CD8-positive, alpha-beta memory T cell (primary cell): Measurements from ENCODE around the gene NTPCR. TPM values are rescaled to one million over a fixed set of nuclear protein-coding genes. Genes with fewer than 3 reads are reported as not detected.

ENCODE experiments used
- CTCF ChIA-PET: fragments of 350-600 bp; sonication (Branson Sonifier 250); formaldehyde crosslinking; loops from one replicate; lab custom pipeline; 2021; ENCODE audit warnings: antibody characterized with exemption; lab: Charles Lee
- POLR2A ChIA-PET: fragments of 350-600 bp; sonication (Branson Sonifier 250); formaldehyde crosslinking; loops from one replicate; lab custom pipeline; 2021; ENCODE audit warnings: antibody characterized with exemption; lab: Charles Lee
- DNase-seq, 5 donors: peaks; one replicate each; pipeline versions ENCODE4 v3.0.0 to v3.0.0-alpha.2; 2020 to 2022; ENCODE audit warnings: mixed read lengths in 1 of 5
- H3K27ac ChIP-seq: one replicate; pipeline ENCODE4 v1.7.0; 2013; ENCODE audit warnings: low read depth, mild to moderate bottlenecking, low read length, moderate library complexity
- H3K27me3 ChIP-seq: 2 replicates; pipeline ENCODE4 v1.7.0; 2013; ENCODE audit warnings: low read length, mild to moderate bottlenecking; ENCODE audit not compliant: insufficient read depth, poor library complexity, severe bottlenecking
- H3K36me3 ChIP-seq: 2 replicates; pipeline ENCODE4 v1.7.0; 2013; ENCODE audit warnings: mild to moderate bottlenecking, low read length, moderate library complexity; ENCODE audit not compliant: insufficient read depth
- H3K4me1 ChIP-seq: 2 replicates; pipeline ENCODE4 v1.7.0; 2013; ENCODE audit warnings: mild to moderate bottlenecking, low read length, moderate library complexity; ENCODE audit not compliant: insufficient read depth
- H3K4me3 ChIP-seq: 2 replicates; pipeline ENCODE4 v1.7.0; 2013; ENCODE audit warnings: mild to moderate bottlenecking, low read length
- H3K9me3 ChIP-seq: 2 replicates; pipeline ENCODE4 v1.7.0; 2013; ENCODE audit warnings: mild to moderate bottlenecking, low read length
- H3K27ac Mint-ChIP-seq, 8 donors: one replicate each; pipeline ENCODE4 v1.8.0; 2020 to 2021; ENCODE audit warnings: mixed read lengths in 8 of 8, mild to moderate bottlenecking in 6 of 8, inconsistent platforms in 3 of 8, moderate library complexity in 3 of 8
- H3K27me3 Mint-ChIP-seq, 2 donors: one replicate each; pipeline ENCODE4 v1.8.0; 2020 to 2021; ENCODE audit warnings: mixed read lengths in 2 of 2, mild to moderate bottlenecking in 1 of 2, moderate library complexity in 1 of 2
- H3K36me3 Mint-ChIP-seq, 3 donors: one replicate each; pipeline ENCODE4 v1.8.0; 2020 to 2021; ENCODE audit warnings: mixed read lengths in 3 of 3, inconsistent platforms in 1 of 3, mild to moderate bottlenecking in 1 of 3
- H3K4me1 Mint-ChIP-seq, 3 donors: one replicate each; pipeline ENCODE4 v1.8.0; 2020 to 2021; ENCODE audit warnings: mixed read lengths in 3 of 3, inconsistent platforms in 1 of 3, mild to moderate bottlenecking in 1 of 3
- H3K4me3 Mint-ChIP-seq, 7 donors: one replicate each; pipeline ENCODE4 v1.8.0; 2020 to 2021; ENCODE audit warnings: mixed read lengths in 7 of 7, mild to moderate bottlenecking in 6 of 7, moderate library complexity in 4 of 7, inconsistent platforms in 2 of 7
- H3K9me3 Mint-ChIP-seq, 5 donors: one replicate each; pipeline ENCODE4 v1.8.0; 2020 to 2022; ENCODE audit warnings: mixed read lengths in 5 of 5, mild to moderate bottlenecking in 3 of 5, moderate library complexity in 2 of 5, inconsistent platforms in 1 of 5
- polyA plus RNA-seq: library from polyadenylated mRNA; unstranded; fragments of 300-500 nt; fragmentation: Illumina TruSeq; gene quantifications from one replicate; pipeline ENCODE4 v1.2.3, GENCODE V29; 2021
- total RNA-seq, 2 experiments: library from RNA; stranded (reverse); gene quantifications; one replicate each; pipeline ENCODE4 v1.2.3, GENCODE V29; 2021

The NTPCR gene
- total and polyA plus RNA-seq, 3 experiments from 2014 or later: 28.0 to 31.1 (median 29.0) TPM

DNA sequence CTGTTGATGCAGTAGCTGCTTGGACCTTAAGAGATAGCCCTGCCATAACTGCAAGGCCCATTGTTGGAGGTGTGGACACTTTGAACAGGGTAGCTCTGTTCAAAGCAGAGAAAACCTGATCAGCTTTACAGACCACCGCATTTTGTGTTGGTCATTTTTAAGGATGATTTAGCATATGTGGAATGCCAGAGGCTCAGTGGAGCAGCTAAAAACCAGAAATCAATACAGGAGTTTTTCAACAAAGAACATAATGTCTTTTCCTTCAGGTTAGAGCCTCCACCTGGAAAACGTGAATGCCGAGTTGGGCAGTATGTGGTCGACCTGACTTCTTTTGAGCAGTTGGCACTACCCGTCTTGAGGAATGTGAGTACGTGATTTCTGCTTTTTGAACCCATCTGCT is 5.7 kb downstream of the NTPCR start:
- no peak for DNase-seq
- H3K4me3 ChIP-seq: no peak overlapping the region
- Mint-ChIP-seq H3K36me3 (peaks cover 31 to 43% (median 33%) of the 10 kb centered on the region in 3 donors), H3K9me3 (peaks cover 0 to 9% (median 3%) of the 10 kb centered on the region in 5 donors), H3K27ac (no peak overlapping the region), H3K4me1 (peaks cover 20 to 29% (median 26%) of the 10 kb centered on the region in 3 donors), H3K4me3 (no peak overlapping the region), H3K27me3 (no peaks in the 10 kb centered on the region)
- ChIA-PET CTCF (interaction anchor here (1.1 kb wide), 1 partner anchor 11 kb away, joined by 3 read pairs; no protein-coding TSS in a partner anchor), POLR2A (no interaction called here)
- no peaks in the 10 kb centered on the region for H3K9me3 ChIP-seq
- no peak overlapping the region for H3K27ac ChIP-seq
- no peaks in the 10 kb centered on the region for H3K27me3 ChIP-seq
- H3K36me3 ChIP-seq: peaks cover 16% of the 10 kb centered on the region
- H3K4me1 ChIP-seq: peaks cover 9% of the 10 kb centered on the region

- Histone ChIP-seq H3K9me3 (no peaks in the 10 kb centered on the region), H3K27ac (no peak overlapping the region), H3K4me3 (no peak overlapping the region), H3K4me1 (no peaks in the 10 kb centered on the region), H3K27me3 (no peaks in the 10 kb centered on the region), H3K36me3 (peaks cover 16% of the 10 kb centered on the region)
- CTCF ChIA-PET: no interaction called here
- DNase-seq: no peak
- Mint-ChIP-seq H3K9me3 (peaks cover 0 to 9% (median 3%) of the 10 kb centered on the region in 5 donors), H3K27me3 (no peaks in the 10 kb centered on the region), H3K36me3 (peaks cover 33 to 51% (median 37%) of the 10 kb centered on the region in 3 donors), H3K27ac (no peak overlapping the region), H3K4me1 (peaks cover 6 to 19% (median 14%) of the 10 kb centered on the region in 3 donors), H3K4me3 (no peak overlapping the region)
- POLR2A ChIA-PET: no interaction called here
Measured at GRCh38 chr1:232958067-232958466, 7.7 kb downstream of the NTPCR start.

GRCh38 chr1:232962761-232963745 is 12.6 kb downstream of the NTPCR start:
- no peaks in the 10 kb centered on the region for H3K9me3 ChIP-seq
- ChIA-PET POLR2A (no interaction called here), CTCF (interaction anchor here (1.1 kb wide), 1 partner anchor 10 kb away, joined by 3 read pairs; no protein-coding TSS in a partner anchor)
- H3K4me1 Mint-ChIP-seq: peaks cover 2 to 31% (median 9%) of the 10 kb centered on the region in 3 donors
- peaks cover 6% of the 10 kb centered on the region for H3K36me3 ChIP-seq
- H3K4me3 ChIP-seq: no peak overlapping the region
- H3K27me3 Mint-ChIP-seq: no peaks in the 10 kb centered on the region
- no peaks in the 10 kb centered on the region for H3K27me3 ChIP-seq
- no peak overlapping the region for H3K4me3 Mint-ChIP-seq
- no peak for DNase-seq
- peaks cover 15 to 71% (median 27%) of the 10 kb centered on the region in 3 donors for H3K36me3 Mint-ChIP-seq
- peak overlapping the region in 2 of 8 donors; percentile 57 to 89 for H3K27ac Mint-ChIP-seq
- H3K9me3 Mint-ChIP-seq: peaks cover 0 to 6% (median 3%) of the 10 kb centered on the region in 5 donors
- H3K4me1 ChIP-seq: no peaks in the 10 kb centered on the region
- no peak overlapping the region for H3K27ac ChIP-seq

DNA sequence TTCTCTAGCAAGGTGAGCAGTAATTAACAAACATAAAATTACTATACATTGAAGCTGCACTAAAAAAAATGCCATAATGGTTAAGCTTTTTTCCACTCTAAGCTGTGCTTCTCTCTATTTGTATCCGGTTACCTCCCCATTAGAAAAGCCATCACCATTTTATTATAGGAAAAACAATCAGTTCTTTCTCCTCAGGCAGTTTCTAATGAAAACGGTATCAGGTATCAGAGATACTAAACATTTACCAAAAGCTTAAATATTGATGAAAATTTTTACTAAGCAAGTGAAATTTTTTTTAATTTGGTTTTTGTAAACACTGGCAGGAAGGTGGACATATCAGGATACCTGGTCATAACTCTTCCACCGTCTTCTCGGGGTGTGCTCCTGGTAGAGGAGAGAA is 14.2 kb downstream of the NTPCR start:
- H3K36me3 ChIP-seq: no peaks in the 10 kb centered on the region
- H3K4me1 Mint-ChIP-seq: peaks cover 2 to 42% (median 11%) of the 10 kb centered on the region in 3 donors
- no peaks in the 10 kb centered on the region for H3K4me1 ChIP-seq
- no peak overlapping the region for H3K4me3 ChIP-seq
- H3K27ac ChIP-seq: no peak overlapping the region
- ChIA-PET CTCF (no interaction called here), POLR2A (no interaction called here)
- H3K27ac Mint-ChIP-seq: peak overlapping the region in 1 of 8 donors; percentile 38
- no peak for DNase-seq
- no peak overlapping the region for H3K4me3 Mint-ChIP-seq
- H3K9me3 ChIP-seq: no peaks in the 10 kb centered on the region
- H3K27me3 Mint-ChIP-seq: no peaks in the 10 kb centered on the region
- peaks cover 10 to 72% (median 23%) of the 10 kb centered on the region in 3 donors for H3K36me3 Mint-ChIP-seq
- H3K9me3 Mint-ChIP-seq: no peaks in the 10 kb centered on the region
- no peaks in the 10 kb centered on the region for H3K27me3 ChIP-seq

DNA sequence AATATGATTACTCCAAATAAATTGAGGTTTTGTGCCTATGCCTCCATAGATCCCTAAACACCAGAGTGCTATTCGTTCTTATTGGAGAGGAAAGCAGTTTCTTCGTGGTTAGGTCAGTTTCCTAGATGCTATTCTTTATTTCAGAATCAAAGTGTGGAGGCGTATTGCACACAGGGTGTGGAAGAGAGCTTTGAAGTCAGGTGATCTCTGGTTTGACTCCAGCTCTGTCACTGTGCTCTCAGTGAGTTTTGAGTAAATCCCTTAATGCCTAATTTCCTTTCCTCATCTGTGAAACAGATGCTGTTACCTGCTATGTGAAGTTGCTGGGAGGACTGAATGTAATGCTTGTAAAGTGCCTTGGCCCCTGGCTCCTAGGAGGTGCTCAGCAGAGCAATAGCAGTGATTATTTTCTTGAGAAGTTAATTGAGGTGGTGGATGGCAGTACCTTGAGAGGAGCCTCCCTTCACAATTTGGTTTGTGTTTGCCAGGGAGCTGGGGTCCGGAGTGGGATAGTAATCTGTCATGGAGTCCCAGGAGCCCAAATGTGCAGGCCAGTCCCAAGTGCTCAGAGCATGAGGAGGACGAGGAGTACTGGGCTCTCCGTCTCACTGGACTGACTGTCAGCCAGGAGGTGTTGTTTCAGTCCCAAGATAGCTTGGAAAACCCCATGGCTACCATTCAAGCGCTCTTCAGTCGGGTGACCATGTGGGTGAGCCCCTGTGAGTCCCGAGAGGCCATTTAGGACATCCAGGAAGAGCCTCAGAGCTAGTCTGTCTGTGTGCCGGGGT is 14.9 kb downstream of the NTPCR start:
- H3K27ac ChIP-seq: no peak overlapping the region
- POLR2A ChIA-PET: no interaction called here
- H3K36me3 Mint-ChIP-seq: peaks cover 12 to 76% (median 27%) of the 10 kb centered on the region in 3 donors
- peak overlapping the region in 1 of 8 donors; percentile 64 for H3K27ac Mint-ChIP-seq
- H3K4me3 Mint-ChIP-seq: no peak overlapping the region
- no peak overlapping the region for H3K4me3 ChIP-seq
- DNase-seq: no peak
- H3K36me3 ChIP-seq: no peaks in the 10 kb centered on the region
- no peaks in the 10 kb centered on the region for H3K9me3 ChIP-seq
- H3K4me1 Mint-ChIP-seq: peaks cover 2 to 42% (median 11%) of the 10 kb centered on the region in 3 donors
- no peaks in the 10 kb centered on the region for H3K27me3 ChIP-seq
- no peaks in the 10 kb centered on the region for H3K4me1 ChIP-seq
- CTCF ChIA-PET: no interaction called here
- no peaks in the 10 kb centered on the region for H3K27me3 Mint-ChIP-seq
- no peaks in the 10 kb centered on the region for H3K9me3 Mint-ChIP-seq

GRCh38 chr1:232965912-232966217 is 15.5 kb downstream of the NTPCR start:
- Mint-ChIP-seq H3K4me1 (peaks cover 2 to 41% (median 10%) of the 10 kb centered on the region in 3 donors), H3K36me3 (peaks cover 13 to 77% (median 26%) of the 10 kb centered on the region in 3 donors), H3K27me3 (no peaks in the 10 kb centered on the region), H3K4me3 (no peak overlapping the region), H3K27ac (no peak overlapping the region), H3K9me3 (no peaks in the 10 kb centered on the region)
- Histone ChIP-seq H3K9me3 (no peaks in the 10 kb centered on the region), H3K4me3 (no peak overlapping the region), H3K36me3 (no peaks in the 10 kb centered on the region), H3K27me3 (no peaks in the 10 kb centered on the region), H3K27ac (no peak overlapping the region), H3K4me1 (no peaks in the 10 kb centered on the region)
- CTCF ChIA-PET: no interaction called here
- POLR2A ChIA-PET: no interaction called here
- DNase-seq: no peak

GRCh38 chr1:232966663-232967062 is 16.3 kb downstream of the NTPCR start:
- Histone ChIP-seq H3K9me3 (no peaks in the 10 kb centered on the region), H3K27me3 (no peaks in the 10 kb centered on the region), H3K4me1 (no peaks in the 10 kb centered on the region), H3K36me3 (peaks cover 6% of the 10 kb centered on the region), H3K4me3 (no peak overlapping the region), H3K27ac (no peak overlapping the region)
- POLR2A ChIA-PET: no interaction called here
- Mint-ChIP-seq H3K36me3 (peaks cover 21 to 80% (median 28%) of the 10 kb centered on the region in 3 donors), H3K4me3 (no peak overlapping the region), H3K9me3 (no peaks in the 10 kb centered on the region), H3K27me3 (no peaks in the 10 kb centered on the region), H3K27ac (peak overlapping the region in 2 of 8 donors; percentile 20 to 58), H3K4me1 (peaks cover 2 to 36% (median 6%) of the 10 kb centered on the region in 3 donors)
- no peak for DNase-seq
- CTCF ChIA-PET: no interaction called here
